ENCODE data around the gene CMIP. TPM values are rescaled to one million over a fixed set of nuclear protein-coding genes. Genes with fewer than 3 reads are reported as not detected.

CMIP gene
- total RNA-seq, 4 donors from 2014 or later, result 14.5 to 24.6 (median 21.0) TPM

DNA sequence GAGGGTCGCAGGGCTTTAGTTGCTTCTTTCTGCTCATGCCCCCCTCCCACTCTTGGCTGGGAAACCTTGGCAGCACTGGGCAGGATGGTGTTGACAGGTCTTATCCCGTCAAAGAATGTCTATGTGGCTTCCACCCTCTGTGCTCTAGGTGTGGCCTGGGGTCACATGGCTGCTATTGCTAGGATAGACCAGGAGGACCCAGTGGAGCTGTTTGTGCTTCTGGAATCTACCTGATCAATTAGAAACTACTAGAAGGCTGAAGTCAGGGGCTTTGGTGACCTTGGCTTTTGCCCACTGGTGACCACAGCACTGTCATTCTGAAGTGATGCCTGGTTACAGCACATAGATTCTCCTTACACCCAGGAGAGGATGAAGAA lies 105.8 kb downstream of the CMIP start:
- TF ChIP-seq EP300 (IDR thresholded peaks at IDR 0.05), result no peak
- TF ChIP-seq, protein P1, sequence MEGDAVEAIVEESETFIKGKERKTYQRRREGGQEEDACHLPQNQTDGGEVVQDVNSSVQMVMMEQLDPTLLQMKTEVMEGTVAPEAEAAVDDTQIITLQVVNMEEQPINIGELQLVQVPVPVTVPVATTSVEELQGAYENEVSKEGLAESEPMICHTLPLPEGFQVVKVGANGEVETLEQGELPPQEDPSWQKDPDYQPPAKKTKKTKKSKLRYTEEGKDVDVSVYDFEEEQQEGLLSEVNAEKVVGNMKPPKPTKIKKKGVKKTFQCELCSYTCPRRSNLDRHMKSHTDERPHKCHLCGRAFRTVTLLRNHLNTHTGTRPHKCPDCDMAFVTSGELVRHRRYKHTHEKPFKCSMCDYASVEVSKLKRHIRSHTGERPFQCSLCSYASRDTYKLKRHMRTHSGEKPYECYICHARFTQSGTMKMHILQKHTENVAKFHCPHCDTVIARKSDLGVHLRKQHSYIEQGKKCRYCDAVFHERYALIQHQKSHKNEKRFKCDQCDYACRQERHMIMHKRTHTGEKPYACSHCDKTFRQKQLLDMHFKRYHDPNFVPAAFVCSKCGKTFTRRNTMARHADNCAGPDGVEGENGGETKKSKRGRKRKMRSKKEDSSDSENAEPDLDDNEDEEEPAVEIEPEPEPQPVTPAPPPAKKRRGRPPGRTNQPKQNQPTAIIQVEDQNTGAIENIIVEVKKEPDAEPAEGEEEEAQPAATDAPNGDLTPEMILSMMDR (IDR thresholded peaks at IDR 0.05), result no peak
- TF ChIP-seq POLR2AphosphoS5 (IDR thresholded peaks at IDR 0.05), result no peak
- TF ChIP-seq POLR2A (IDR thresholded peaks at IDR 0.05; ENCODE audit: low read depth), result no peak
- no peaks in the 10 kb centered on the region for H3K9me3 ChIP-seq
- no peak overlapping the region for H3K4me3 ChIP-seq
- H3K27ac ChIP-seq (replicated peaks in 1 of 4), result no peak overlapping the region
- WGBS, result no CpG with 5 or more reads among the region's 2 CpGs
- no peaks in the 10 kb centered on the region for H3K36me3 ChIP-seq
- no peak for DNase-seq (ENCODE audit: extremely low spot score)
- no peaks in the 10 kb centered on the region for H3K27me3 ChIP-seq
- peaks cover 32 to 52% (median 44%) of the 10 kb centered on the region in 4 donors for H3K4me1 ChIP-seq
- intact Hi-C loops (cut with DNase I), result no loop called here

DNA sequence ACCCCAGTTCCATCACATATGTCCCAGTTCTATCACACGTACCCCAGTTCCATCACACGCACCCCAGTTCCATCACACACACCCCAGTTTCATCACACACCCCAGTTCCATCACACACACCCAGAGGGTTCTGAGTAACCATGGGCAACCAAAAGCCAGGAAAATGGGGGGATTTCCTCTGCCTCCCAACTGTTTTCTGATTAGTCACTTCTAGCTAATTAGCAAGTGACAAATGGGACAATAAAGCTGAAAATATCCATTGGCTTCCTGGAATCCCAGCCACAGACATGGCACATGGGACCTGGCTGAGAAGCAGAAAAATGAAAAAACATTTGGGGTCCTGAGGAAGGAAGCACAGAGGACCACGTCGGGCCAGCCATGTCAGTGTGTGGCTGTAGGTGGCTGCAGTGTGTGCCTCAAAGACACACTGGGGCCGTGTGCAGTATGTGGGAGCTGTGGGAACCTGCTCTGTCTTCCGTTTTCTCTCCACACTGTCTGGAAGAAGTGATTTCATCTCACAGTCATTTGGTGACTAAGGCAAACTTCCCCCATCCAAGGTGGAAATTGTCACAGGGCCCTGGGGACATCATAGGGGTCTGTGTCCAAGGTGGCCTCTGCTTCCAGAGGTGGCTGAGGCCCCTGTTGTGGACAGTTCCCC lies 106.7 kb downstream of the CMIP start:
- H3K27ac ChIP-seq (replicated peaks in 1 of 4), result peak overlapping the region in 2 of 4 donors; percentile 54 to 68
- DNase-seq (ENCODE audit: extremely low spot score), result no peak
- no peaks in the 10 kb centered on the region for H3K27me3 ChIP-seq
- H3K4me3 ChIP-seq, result no peak overlapping the region
- 67% methylated on average over 6 of the region's 6 CpGs for WGBS
- H3K4me1 ChIP-seq, result peaks cover 32 to 52% (median 44%) of the 10 kb centered on the region in 4 donors
- H3K9me3 ChIP-seq, result no peaks in the 10 kb centered on the region
- TF ChIP-seq POLR2A (IDR thresholded peaks at IDR 0.05; ENCODE audit: low read depth), result no peak
- TF ChIP-seq POLR2AphosphoS5 (IDR thresholded peaks at IDR 0.05), result no peak
- no peak for TF ChIP-seq EP300 (IDR thresholded peaks at IDR 0.05)
- TF ChIP-seq, protein P1 (IDR thresholded peaks at IDR 0.05), result no peak
- intact Hi-C loops (cut with DNase I), result no loop called here
- no peaks in the 10 kb centered on the region for H3K36me3 ChIP-seq

DNA sequence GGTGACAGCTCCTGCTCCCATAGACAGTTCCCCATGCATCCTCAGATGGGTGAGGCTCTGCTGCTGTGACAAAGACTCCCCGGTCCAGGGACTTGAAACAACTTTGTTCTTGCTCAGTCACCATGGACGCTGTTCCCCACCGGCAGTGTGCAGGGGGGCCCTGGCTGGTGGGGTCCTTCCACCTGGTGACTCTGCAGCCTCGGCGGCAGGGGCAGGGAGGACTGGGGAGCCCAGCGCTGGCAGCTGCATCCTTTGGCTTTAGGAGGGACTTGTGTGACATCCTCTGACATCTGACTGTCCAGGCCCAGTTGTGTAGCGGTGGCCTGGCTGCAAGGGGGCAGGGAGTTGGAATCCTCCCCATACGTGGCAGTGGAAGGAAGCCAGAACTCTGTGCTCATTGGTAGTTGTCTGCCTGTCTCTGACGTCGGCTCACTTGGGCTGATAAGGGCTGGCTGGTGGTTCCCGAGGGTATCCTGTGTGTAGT lies 107.3 kb downstream of the CMIP start:
- TF ChIP-seq POLR2A (IDR thresholded peaks at IDR 0.05; ENCODE audit: low read depth), result no peak
- no peak for TF ChIP-seq EP300 (IDR thresholded peaks at IDR 0.05)
- no peak for TF ChIP-seq POLR2AphosphoS5 (IDR thresholded peaks at IDR 0.05)
- TF ChIP-seq, protein P1 (IDR thresholded peaks at IDR 0.05), result no peak
- Histone ChIP-seq H3K4me3 (no peak overlapping the region), H3K36me3 (no peaks in the 10 kb centered on the region), H3K27ac (replicated peaks in 1 of 4) (peak overlapping the region in 2 of 4 donors; percentile 54 to 68), H3K9me3 (no peaks in the 10 kb centered on the region), H3K4me1 (peaks cover 32 to 52% (median 43%) of the 10 kb centered on the region in 4 donors), H3K27me3 (no peaks in the 10 kb centered on the region)
- intact Hi-C loops (cut with DNase I), result no loop called here
- DNase-seq (ENCODE audit: extremely low spot score), result no peak
- 72% methylated on average over 4 of the region's 11 CpGs for WGBS

DNA sequence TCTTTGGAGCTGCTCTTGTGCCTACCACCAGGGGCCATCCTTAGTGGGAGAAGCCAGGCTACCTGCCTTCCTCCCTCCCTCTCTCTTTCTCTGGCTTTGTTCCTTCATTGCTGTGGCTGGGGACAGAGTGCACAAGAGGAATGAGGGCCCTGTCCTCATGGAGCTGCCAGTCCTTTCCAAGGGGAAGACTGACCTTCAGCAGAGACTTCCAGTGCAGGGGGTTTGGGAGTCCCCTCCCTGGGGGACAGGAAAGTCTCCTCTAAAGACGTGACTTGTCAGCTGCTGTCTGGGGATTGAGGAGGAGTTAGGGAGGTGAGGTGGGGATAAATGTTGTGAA lies 108.1 kb downstream of the CMIP start:
- H3K36me3 ChIP-seq, result no peaks in the 10 kb centered on the region
- no peak overlapping the region for H3K4me3 ChIP-seq
- H3K27me3 ChIP-seq, result no peaks in the 10 kb centered on the region
- peak overlapping the region; percentile 54 to 68 (median 62) for H3K27ac ChIP-seq (replicated peaks in 1 of 4)
- no CpG with 5 or more reads among the region's 1 CpG for WGBS
- TF ChIP-seq, protein P1 (IDR thresholded peaks at IDR 0.05), result no peak
- TF ChIP-seq POLR2A (IDR thresholded peaks at IDR 0.05; ENCODE audit: low read depth) (no peak), EP300 (IDR thresholded peaks at IDR 0.05) (no peak), POLR2AphosphoS5 (IDR thresholded peaks at IDR 0.05) (no peak)
- peaks cover 29 to 45% (median 39%) of the 10 kb centered on the region in 4 donors for H3K4me1 ChIP-seq
- no peaks in the 10 kb centered on the region for H3K9me3 ChIP-seq
- intact Hi-C loops (cut with DNase I), result no loop called here
- DNase-seq (ENCODE audit: extremely low spot score), result no peak

All from esophagus muscularis mucosa (tissue), 4 donors.